ENCODE data around the gene ARHGEF28. TPM values are rescaled to one million over a fixed set of nuclear protein-coding genes. Genes with fewer than 3 reads are reported as not detected.

The ARHGEF28 gene
- total RNA-seq, 1 donor from 2014 or later, result 51.8 TPM

DNA sequence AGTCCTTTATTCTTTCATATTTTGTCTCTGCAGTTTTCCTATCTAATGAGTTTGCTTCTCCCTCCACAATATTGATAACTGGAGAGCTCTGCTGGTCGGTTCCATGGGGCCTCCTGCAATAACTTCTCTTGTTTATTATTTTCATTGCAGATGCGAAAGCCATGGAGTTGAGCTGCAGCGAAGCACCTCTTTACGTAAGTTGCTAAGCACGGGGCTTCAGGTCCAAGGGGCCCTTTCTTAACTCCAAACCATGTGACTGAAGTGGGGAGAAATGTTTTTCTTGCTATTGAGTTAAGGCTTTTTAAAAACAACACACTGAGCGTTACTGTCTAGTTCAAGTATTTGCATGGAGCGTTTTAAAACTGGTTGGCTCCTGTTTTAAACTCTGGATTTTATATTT, 58.7 kb downstream of the ARHGEF28 start:
- DNase-seq (ENCODE audit: low spot score) (no peak), ATAC-seq (no peak)
- intact Hi-C loops (cut with DNase I), result no loop called here

DNA sequence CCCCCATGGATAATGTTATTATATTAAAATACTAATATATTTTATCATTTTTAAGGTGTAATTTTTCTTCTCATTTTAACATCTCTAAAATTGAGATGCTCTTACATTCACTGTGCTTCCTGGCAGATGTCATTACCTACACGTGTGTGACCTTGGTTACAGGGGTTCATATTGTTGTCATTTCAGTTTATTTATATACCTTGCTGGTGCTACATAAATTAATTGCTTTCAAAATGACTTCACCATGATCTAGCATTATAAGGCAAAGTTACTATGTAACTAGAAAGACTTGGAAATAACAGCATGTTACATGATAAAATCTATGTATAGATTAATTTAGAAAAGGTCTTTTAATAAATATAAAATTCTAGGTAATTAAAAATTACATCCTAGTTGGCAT, 60.9 kb downstream of the ARHGEF28 start:
- no peak for DNase-seq (ENCODE audit: low spot score)
- intact Hi-C loops (cut with DNase I), result no loop called here
- no peak for ATAC-seq

DNA sequence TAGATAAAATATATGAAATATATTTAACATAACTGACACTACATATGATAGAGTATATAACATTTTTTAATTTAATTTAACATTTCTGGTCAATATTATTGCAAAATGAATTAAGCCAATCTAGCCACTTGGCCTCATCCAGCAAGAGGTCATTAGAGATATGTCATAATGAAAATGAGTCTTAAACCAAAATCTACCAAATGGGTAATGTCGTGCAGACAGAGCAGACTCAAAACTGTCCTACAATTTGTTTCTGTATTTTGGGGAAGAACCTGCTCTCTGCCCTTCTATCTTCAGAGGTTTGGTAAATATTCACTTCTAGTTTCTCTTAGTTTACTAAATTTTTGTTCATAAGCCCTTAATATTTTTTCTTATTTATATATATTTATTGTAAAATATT, 61.4 kb downstream of the ARHGEF28 start:
- no peak for ATAC-seq
- intact Hi-C loops (cut with DNase I), result no loop called here
- no peak for DNase-seq (ENCODE audit: low spot score)

DNA sequence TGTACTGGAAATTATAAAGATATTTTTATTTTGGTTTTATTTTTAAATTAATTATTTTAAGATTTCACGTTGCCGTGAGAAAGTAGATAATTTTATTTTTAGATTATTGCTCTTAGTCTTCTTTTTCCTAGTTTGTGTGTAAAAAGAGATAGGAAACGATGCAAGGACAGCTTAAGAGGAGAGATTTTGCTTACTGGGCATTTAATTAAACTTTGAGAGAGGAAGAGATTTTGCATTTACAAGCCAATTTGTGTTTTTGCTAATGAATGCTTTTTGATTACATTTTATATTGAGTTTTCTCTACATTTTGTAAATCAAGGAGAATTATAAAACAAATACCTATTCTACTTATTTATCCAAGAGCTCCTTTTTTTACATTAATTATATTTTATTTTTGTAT, 64.0 kb downstream of the ARHGEF28 start:
- intact Hi-C loops (cut with DNase I), result no loop called here
- no peak for ATAC-seq
- DNase-seq (ENCODE audit: low spot score), result no peak

DNA sequence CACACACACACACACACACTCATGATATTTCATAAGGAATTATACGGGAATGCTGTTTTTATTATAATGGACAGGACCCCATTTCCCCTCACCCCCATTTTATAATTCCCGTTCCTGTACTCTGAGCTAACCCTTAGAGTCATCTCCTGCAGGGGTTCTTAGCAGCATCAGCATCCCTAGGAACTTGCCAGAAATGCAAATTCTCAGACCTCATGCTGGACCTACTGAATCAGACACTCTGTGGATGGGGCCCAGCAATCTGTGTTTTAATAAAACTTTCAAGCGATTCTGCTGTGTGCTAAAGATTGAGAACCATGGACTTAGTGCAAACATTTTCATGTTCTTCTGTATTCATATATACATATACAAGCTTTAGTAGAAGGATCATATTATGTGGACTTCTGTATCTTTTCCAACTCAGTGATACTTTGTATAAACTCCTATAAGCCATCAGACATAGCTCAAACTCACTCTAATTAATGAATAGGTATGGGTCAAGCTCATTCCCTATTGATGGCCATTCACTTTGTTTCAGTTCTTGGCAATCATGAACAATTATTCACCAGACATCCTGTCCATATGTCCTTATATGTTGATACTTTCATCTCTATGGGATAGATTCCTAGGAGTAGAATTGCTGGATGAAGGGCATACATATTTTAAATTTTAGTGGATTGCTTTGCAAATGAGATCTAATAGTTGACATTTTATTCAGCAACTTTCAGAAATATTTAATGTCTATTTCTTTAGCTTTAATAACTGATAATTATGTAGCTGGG, 65.5 kb downstream of the ARHGEF28 start:
- no peak for ATAC-seq
- no peak for DNase-seq (ENCODE audit: low spot score)
- intact Hi-C loops (cut with DNase I), result no loop called here

DNA sequence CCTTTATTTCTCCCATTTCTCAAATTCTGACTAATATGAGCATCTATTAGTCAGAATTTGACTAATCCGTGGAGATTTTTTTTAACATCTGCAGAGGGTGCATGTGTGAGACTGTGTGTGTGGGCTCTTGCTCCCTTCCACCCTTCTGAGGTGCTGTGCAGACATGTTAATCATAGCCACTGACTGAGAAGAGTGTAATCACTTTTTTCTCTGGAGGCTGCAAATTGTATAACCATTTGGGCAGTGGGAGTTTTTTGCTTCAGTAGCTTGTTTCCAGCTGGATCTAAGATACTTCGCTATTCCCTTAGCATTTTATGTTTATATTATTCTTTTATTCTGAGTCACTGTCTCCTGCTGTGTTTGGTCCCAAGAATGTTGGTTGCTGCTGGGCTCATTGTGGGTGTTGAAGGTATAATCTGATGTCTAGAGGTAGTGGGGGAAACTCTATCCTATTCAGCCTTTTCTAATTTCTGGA, 66.2 kb downstream of the ARHGEF28 start:
- intact Hi-C loops (cut with DNase I), result no loop called here
- DNase-seq (ENCODE audit: low spot score), result no peak
- peak; percentile 38 for ATAC-seq

DNA sequence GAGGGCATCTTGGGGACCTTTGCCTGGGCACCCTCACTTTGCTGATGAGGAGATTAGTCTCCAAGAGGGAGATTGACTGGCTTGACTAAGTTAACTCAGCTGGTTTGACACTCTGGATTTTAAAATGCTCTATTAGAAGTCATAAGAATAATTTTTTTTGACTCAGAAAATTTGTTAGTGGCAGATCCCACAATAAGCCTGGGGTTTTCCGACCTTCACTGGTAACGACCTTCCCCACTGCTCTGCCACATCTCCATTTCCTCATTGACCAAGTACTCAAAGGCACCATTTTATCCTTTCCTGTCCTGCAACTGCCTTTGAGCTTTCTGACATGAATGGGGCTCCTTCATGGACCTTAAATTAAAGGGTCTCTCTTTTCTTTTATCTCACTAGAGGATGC, 67.0 kb downstream of the ARHGEF28 start:
- ATAC-seq (no peak), DNase-seq (ENCODE audit: low spot score) (no peak)
- intact Hi-C loops (cut with DNase I), result no loop called here

DNA sequence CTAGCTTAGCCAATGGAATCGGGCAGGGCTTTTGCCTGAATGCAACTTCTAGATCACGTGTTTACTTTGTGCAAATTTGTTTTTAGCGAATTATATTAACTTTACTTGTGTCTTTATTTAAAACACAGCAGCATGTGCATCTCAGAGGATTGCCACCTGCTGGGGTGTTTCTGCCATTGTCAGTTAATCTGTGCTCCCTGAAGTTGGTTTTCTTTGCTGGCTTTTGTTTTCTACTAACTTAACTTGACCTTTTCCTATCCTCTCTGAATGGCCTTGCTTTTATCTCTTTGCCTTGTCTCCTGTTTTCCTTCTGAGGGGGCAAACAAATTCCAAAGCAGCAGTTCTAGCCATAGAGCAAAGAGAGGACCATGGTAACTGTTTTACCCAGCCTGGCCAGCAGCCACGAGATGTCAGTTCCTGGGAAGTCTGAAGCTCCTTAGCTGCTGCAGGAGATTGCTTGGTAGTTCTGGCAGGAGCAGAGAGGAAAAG, 67.6 kb downstream of the ARHGEF28 start:
- intact Hi-C loops (cut with DNase I), result no loop called here
- ATAC-seq (peak; percentile 37), DNase-seq (ENCODE audit: low spot score) (no peak)

DNA sequence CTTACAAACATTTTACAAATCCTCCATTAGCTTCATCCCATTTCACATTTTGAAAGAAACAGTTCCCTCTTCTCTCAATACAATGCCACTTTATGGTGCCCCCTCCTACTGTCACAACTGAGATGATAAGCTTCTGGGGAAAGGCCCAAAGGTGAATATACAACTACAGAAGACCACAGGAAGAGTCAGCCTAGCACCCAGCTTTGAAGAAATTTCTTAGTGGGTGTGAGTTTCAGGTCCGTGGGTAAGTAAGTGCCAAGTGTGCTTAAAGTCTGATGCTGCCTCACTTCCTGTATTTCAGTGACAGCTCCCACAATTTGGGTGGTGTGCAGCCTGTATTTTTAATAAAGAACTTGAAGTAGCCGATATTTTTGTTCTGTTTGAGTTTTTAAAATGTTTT, 68.1 kb downstream of the ARHGEF28 start:
- intact Hi-C loops (cut with DNase I), result no loop called here
- DNase-seq (ENCODE audit: low spot score), result no peak
- no peak for ATAC-seq

DNA sequence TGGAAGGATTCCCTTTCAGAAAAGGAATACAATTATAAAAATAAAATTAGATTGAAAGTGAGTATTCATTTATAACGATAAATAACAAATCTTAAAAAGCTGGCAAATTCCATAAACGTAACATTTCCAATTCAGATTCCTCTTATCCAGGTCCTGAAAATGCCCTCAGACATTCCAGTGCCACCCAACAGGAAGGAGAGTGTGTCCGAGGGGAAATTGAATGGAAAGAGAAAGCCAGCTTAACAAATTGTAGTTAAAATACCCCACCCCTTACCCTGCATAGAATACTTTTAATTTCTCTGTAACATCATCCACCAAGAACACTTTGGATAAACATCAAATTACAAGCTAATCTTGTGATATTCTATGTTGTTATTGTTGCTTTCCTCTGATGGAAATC, 72.0 kb downstream of the ARHGEF28 start:
- ATAC-seq (no peak), DNase-seq (ENCODE audit: low spot score) (no peak)
- intact Hi-C loops (cut with DNase I), result no loop called here

DNA sequence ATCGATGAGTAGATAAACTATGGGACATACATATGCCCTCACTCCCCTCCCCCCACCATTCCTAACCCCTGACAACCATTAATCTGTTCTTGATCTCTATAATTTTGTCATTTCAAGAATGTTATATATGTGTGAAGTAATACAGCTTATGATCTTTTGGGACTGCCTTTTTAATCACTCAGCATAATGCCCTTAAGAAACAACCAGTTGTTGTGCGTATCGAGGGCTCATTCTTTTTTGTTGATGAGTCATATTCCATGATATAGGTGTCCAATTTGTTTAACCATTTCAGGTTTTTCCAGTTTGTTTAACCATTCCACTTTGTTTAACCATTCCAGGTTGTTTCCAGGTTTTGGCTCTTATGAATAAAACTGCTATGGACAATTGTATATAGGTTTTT, 75.6 kb downstream of the ARHGEF28 start:
- ATAC-seq (no peak), DNase-seq (ENCODE audit: low spot score) (no peak)
- intact Hi-C loops (cut with DNase I), result no loop called here

DNA sequence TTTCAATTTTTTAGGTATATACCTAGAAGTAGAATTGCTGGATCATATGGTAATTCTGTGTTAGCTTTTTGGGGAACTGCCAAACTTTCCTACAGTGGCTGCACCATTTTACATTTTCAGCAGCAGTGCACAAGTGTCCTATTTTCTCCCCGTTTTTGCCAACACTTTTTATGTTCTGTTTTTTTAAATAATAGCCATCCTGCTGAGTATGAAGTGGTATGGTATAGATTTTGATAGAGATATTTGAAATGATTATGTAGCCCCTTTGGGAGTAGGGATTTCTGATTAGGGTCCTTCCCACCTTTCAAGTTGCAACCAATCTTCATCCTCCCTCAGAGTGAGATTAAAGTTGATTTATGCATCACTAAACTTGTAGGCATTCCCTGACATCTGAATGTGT, 76.5 kb downstream of the ARHGEF28 start:
- ATAC-seq, result no peak
- intact Hi-C loops (cut with DNase I), result no loop called here
- DNase-seq (ENCODE audit: low spot score), result no peak

DNA sequence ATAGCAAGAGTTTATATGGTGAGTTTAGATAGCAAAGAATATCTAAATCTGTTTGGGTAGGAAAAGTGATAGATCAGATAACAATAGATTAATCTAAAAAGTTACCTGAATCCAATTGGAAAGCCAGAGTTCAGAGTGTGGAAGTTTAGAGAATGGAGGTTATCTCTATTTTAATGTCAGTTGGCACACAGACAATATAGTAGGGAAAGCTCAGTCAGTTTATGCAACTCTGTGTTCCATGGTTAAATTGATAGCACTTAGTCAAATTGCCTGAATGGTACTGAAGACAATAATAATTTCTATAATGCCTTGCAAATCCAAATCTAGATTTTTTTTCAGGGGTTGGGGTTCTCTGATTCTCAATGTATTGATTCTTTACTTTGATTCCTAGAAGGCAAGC, 77.0 kb downstream of the ARHGEF28 start:
- ATAC-seq (no peak), DNase-seq (ENCODE audit: low spot score) (no peak)
- intact Hi-C loops (cut with DNase I), result no loop called here

DNA sequence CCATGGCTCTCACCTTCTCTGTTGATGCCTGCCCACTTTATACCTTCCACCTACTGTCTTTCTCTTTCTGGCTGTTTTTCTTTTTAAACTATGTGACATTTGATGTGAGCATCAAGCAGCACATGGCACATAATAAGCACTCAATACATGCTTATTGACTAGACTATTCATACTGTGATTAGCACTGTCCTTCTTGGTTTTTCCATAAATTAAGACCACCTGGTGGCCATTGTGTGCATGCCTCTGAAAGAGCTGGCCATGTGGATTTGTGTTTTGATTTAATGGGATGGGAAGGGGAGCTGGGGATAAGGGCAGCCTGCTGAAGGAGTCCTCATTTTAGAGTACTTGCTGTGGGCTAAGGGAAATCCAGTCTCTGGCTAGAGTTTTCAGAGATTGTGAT, 79.4 kb downstream of the ARHGEF28 start:
- intact Hi-C loops (cut with DNase I), result no loop called here
- no peak for ATAC-seq
- no peak for DNase-seq (ENCODE audit: low spot score)

DNA sequence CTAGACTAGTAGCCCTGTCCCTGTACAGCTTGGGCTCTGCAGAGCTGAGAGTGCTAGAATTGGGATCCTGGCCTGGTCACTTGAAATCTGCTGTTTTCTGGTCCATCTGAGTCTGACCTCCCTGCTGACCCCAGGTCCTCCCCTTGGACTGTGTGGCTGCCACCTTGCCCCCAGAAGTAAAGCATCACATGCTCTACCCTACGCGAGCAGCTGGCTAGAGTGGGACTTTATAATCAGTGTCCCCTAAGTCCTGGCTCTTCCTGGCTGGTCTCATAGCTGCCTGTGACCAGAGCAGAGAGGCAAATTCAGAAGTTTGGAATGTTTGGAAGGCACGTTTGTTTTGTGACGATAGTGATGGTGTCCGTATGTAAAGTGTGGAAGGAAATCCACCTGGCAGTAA, 81.0 kb downstream of the ARHGEF28 start:
- DNase-seq (ENCODE audit: low spot score) (no peak), ATAC-seq (peak; percentile 50)
- intact Hi-C loops (cut with DNase I), result no loop called here

DNA sequence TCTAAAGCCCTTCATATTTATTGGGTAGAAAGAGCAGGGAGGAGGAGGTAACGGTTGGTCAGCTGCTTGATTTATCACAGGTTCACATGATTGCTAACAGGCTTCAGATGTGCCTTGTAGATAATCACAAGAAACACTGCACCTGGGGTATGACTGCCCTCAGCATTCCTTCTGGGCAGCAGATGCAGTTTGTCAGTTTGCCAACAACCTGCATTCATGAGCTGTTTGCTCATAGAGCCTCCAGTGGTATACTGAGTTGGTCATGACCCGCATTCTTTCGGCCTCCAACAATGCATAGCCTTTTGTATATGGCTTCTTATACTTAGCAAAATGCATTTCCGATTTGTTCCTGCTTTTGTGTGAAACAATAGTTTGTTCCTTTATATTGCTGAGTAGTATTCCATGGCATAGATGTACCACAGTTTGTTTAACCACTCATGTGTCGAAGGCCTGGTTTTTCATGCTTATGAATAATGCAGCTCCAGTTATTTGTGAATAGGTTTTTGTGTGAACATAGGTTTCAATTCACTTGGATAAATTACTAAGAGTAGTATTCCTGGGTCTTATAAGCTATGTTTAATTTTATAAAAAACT, 83.6 kb downstream of the ARHGEF28 start:
- intact Hi-C loops (cut with DNase I), result no loop called here
- DNase-seq (ENCODE audit: low spot score), result no peak
- no peak for ATAC-seq

DNA sequence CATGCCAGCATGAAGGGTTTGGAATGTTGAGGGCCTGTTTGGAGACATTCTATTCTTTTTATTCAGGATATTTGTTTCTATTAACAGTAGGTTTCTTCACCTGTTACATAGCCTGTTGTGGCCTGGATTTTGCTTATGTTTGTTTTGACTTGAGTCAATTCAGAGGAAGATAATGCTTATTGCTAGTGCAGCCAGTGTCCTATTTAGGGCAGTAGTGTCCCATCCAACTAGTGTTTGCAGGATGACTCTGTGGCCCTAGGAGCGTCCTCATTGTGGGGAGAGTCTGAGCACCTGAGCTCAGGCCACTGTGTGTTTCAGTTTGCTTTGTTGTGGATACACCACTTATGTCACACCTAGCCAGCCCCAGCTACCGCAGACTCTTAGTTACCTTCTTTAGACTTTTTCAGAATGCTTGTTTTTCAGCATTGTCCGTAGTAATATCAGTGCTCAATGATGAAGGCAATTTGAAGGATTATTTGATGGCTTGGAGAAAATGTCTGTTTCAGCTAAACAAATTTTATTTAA, 90.3 kb downstream of the ARHGEF28 start:
- intact Hi-C loops (cut with DNase I), result no loop called here
- DNase-seq (ENCODE audit: low spot score), result no peak
- ATAC-seq, result no peak

DNA sequence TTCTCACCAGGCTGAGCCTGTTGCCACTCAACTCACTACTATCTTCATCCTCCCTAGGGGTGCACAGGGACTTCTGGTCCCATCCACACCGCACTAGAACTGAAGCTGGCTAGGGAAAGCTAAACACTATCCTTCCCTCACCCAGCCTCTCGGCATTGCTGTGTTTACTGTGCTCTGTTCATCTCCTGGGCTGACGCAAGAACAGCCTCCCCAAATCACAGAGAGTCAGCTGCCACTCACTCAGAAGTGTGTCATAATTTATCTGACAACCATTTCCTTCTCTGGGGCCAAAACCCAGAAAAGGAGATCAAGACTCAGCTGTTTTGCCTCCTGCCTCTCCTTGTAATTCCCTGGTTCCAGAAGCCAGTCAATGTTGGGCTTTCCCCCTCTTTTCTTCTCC, 92.8 kb downstream of the ARHGEF28 start:
- ATAC-seq (no peak), DNase-seq (ENCODE audit: low spot score) (no peak)
- intact Hi-C loops (cut with DNase I), result no loop called here

DNA sequence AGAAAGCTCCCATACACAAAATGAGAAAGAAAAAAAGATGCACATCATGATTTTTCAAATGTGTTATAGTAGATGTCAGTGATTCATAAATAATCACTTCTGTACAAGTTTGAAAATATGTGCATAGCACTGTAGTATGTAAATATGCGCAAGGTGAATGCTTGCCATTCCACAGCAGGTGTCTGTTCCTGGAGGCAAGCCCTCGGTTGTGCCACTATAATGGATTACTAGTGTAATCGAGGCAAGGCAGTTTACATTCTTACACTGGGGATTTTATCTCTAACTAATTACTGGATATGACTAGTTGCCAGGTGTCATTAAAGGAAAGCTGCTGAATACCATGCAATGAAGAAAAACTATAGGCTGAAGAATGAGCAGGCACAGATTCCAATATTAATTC, 93.6 kb downstream of the ARHGEF28 start:
- no peak for ATAC-seq
- intact Hi-C loops (cut with DNase I), result no loop called here
- DNase-seq (ENCODE audit: low spot score), result no peak

DNA sequence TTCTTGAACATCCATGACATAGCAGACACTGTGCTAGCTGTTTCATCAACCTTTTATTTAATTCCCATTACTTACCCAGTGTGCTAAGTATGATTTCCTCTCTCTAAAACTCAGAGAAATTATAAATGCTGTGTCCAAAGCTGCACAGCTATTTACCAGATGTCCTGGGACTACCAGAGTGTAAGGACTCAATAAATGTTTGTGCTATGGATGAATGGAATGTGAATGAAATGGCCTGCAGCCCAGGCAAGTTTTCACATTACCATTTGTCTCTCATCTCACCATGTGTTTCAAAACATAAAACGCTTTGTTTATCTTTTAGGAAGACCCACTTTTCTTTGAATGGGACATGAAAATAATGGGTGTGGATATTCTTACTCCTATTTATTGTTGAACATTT, 96.2 kb downstream of the ARHGEF28 start:
- DNase-seq (ENCODE audit: low spot score) (no peak), ATAC-seq (no peak)
- intact Hi-C loops (cut with DNase I), result no loop called here

DNA sequence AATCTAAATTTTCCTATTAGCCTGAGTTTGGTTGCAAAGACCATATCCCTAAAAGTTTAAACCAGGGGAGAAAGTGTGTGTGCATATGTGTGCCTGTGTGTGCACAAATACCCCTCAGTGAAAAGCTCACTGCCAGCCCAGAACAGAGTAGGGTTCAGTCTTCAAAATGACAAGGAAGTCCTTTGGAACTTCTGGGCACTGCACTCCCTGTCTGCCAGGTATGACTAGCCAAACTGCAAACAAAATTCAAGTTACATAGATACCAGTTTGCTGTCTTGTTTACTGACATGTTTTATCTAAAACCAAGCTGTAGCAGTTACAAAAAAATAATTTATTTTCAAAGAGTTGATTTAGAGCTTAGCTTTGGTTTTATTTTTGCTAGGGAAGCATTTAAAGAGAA, 100.1 kb downstream of the ARHGEF28 start:
- intact Hi-C loops (cut with DNase I), result no loop called here
- ATAC-seq (no peak), DNase-seq (ENCODE audit: low spot score) (no peak)

Measured in sciatic nerve (tissue), 2 donors.